NCI-H1092 treated with DMSO at 0.1 percent for 48 hours (cell line): ENCODE data around the gene MMP1.
"Not testable (repeated sequence)": the region's sequence is repeated elsewhere in the genome, so short reads cannot be mapped to it uniquely, and the experiment has no call there.

Source experiments
- DNase-seq: peaks from one replicate; lab custom pipeline; 2025; lab: John Stamatoyannopoulos, UW

The MMP1 gene

DNA sequence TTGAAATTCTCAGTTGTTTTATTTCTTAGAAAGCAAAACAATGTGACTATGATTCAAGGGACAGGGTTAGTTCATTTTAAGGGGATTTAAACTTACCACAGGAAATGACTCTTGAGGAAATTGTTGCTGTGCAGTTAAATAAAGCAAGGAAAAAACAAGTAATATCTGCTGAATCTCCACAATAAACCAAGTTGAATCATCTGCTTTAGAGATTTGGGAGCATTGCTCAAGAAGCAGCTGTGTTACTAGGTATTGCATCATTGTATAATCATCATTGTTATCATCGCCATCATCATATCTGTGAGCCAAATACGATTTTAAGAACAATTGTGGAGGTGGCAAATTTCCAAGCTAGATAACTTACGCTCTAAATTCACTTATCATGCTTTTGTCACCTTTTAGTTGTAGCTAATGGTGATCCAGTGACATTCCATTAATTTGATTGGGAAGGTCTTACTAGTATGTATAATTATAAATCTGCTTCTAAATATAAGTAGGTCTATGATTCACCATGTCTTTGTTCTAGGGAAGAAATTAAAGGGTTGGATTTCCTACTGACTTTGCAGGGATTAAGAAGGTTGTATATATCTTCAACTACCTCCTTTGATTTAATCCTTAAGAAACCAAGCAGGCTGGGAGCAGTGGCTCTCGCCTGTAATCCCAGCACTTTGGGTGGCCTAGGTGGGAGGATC is 37.5 kb downstream of the MMP1 start:
- DNase-seq = no peak

DNA sequence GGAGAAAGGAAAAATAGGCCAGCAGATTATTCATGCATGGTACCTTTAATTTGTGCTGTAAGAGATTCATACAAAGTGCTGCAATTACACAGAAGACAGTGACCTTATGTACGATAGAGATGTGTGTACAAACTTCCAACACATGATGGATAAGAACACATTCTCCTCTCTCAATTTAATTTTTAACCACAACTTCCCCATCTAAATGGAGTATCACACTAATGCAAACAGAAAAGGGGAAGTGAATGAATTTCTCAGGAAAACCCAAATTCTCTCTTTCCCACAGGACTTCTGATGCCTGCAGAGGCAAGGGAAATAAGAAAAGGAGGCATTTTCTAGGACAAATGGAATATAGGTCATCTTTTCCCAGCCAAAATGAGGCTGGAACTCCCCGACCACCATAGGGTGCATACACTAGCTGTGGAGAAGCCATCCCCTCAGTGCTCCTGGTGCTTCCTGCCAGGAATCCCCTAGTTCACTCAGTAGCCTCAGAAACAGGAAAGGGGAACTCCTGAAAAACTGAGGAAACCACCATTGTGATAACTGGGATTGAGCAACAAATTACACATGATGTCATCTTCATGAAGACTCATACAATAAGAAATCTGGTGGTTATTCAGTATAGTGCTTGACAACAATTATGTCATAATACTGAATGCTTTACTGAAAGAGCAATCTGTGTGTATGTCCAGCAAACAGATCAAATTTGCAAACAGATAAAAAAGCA is 40.0 kb downstream of the MMP1 start:
- DNase-seq = no peak

DNA sequence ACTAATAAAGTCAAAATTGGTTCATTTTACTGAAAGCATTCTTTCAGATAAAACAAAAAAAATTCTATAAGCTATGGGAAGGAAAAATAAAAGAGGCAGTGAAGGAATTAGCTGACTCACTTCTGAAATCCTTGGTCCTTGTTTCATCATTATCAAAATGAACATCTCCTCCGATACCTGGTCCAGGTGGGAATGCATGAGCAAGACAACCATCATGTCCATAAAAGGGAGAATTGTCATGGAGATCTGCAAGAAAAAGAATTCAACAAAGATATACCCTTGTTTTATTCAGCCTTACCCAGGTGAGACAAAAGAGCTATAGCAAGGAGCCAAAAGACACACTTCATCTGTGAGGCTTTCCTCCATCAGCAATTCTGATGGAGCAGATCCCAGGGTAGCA is 44.7 kb downstream of the MMP1 start:
- no peak for DNase-seq

DNA sequence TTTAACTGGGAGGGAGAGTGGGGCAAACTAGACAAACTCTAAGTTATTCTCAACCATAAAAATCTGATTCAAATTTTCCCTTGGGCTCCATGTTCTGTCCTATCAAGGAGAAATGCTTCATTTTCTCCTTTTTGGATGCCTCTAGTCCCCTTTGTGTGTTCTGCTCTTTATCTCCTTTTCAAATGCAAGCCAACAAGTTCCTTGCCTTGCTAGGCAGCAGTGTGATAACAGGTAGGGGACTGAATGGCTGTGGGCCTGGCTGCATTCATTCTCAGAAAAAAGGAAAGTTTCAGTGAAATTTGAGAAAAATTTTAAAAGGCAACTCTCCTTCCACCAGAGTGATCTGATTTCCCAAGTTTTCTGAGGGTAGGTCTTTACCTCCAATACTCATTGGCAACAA is 46.3 kb downstream of the MMP1 start:
- no peak for DNase-seq

DNA sequence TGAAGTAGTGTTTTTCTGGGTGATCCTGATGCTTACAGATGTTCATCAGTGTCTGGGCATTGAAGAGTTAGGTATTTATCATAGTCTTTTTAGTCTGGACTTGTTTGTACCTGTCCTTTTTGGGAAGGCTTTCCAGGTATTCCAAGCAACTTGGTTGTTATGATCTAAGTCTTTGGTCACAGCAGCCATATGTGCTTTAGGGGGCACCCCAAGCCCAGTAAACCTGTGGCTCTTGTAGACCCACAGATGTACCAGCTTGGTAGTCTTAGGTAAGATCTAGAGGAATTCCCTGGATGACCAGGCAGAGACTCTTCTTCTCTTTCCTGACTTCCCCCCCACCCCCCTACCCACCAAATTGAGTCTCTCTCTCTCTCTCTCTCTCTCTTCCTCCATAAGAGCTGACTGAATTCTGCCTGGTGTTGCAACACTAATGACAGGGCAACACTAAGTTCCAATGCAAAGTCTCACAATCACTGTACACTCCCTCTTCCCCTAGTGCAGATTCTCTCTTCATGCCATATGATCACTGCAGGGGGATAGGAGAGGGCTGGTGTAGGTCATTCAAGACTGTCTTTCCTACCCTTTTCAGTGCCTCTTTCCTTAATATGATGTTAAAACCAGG is 48.7 kb downstream of the MMP1 start:
- no peak for DNase-seq

DNA sequence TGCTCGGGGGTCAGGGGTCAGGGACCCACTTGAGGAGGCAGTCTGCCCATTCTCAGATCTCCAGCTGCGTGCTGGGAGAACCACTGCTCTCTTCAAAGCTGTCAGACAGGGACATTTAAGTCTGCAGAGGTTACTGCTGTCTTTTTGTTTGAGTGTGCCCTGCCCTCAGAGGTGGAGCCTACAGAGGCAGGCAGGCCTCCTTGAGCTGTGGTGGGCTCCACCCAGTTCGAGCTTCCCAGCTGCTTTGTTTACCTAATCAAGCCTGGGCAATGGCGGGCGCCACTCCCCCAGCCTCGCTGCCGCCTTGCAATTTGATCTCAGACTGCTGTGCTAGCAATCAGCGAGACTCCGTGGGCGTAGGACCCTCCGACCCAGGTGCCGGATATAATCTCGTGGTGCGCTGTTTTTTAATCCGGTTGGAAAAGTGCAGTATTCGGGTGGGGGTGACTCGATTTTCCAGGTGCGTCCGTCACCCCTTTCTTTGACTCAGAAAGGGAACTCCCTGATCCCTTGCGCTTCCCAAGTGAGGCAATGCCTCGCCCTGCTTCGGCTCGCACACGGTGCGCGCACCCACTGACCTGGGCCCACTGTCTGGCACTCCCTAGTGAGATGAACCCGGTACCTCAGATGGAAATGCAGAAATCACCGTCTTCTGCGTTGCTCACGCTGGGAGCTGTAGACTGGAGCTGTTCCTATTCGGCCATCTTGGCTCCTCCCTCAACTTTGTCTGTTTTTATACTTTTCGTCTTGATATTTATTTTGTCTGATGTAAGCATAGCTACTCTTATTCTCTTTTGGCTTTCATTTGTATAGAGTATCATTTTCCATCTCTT is 51.0 kb downstream of the MMP1 start:
- DNase-seq = not testable (repeated sequence)
